GM10266 (cell line): ENCODE measurements around the gene ZNF683.
A peak's percentile ranks its signal among the peaks of the same experiment; 100 is the strongest.

Experiments used
- DNase-seq: peaks from one replicate; pipeline ENCODE4 v3.0.0; 2012; ENCODE audit errors: extremely low spot score
- TF ChIP-seq, protein P1 (sequence below): IDR thresholded peaks from 2 replicates; pipeline ENCODE4 v1.5.1; 2012; ENCODE audit warnings: mild to moderate bottlenecking, low read depth; ENCODE audit not compliant: control insufficient read depth, insufficient read depth; ENCODE audit errors: missing control alignments

Gene ZNF683

DNA sequence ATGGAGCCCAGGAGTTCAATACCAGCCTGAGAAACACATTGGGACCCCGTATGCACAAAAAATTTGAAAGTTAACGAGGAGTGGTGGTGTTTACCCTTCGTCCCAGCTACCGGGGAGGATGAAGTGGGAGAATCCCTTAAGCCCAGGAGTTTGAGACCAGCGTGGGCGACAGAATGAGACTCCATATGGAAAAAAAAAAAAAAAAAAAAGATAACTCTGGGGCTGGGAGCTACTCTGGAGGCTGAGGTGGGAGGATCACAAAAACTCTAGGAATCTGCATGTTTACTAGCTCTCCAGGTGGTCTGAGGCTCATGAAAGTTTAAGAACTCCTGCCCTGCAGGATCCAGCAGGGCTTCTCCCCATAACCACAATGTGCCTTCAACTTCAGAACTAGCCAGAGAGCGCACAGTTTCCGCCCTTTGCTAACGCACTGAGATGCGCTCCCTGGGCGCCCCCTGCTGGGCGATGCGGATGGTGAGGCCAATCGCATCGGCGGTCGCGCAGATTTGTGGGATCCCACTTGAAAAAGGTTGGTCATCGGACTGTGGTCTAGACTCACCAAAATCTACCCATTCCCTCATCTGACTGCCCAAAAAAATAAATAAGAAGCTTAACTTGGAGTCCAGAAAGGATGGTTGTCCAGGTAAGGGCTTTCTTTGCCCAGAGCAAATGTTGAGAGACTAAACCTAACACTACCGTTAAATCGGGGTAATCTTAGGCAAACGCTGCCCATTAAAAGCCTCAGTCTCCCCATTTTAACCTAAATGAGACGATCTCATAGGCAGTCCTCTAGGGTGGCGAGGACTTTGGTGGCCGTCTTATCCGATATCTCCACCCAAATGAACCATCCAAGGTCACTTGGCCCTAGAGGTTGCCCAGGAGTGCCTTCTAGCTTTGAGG lies 8.8 kb downstream of the ZNF683 start:
- DNase-seq, result peak; percentile 85
- TF ChIP-seq, protein P1, sequence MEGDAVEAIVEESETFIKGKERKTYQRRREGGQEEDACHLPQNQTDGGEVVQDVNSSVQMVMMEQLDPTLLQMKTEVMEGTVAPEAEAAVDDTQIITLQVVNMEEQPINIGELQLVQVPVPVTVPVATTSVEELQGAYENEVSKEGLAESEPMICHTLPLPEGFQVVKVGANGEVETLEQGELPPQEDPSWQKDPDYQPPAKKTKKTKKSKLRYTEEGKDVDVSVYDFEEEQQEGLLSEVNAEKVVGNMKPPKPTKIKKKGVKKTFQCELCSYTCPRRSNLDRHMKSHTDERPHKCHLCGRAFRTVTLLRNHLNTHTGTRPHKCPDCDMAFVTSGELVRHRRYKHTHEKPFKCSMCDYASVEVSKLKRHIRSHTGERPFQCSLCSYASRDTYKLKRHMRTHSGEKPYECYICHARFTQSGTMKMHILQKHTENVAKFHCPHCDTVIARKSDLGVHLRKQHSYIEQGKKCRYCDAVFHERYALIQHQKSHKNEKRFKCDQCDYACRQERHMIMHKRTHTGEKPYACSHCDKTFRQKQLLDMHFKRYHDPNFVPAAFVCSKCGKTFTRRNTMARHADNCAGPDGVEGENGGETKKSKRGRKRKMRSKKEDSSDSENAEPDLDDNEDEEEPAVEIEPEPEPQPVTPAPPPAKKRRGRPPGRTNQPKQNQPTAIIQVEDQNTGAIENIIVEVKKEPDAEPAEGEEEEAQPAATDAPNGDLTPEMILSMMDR, result peak; percentile 92

DNA sequence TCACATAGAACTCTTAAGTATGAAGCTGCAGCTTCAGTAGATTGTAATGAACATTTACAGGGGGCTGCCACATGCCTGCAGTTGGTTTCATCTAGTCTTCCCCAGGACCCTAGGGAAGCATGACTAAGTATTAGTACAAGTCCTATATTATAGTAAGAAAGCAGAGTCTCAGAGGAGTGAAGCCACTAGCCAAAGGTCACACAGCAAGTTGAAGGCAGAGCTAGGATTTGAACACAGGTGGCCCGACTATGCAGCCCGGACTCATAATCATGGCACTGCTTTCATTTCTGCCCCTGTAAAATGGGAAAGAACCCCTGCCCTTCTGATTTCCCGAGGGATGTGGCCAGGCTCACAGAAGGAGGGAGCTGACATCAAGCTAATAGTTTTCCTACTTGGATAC lies 10.2 kb downstream of the ZNF683 start:
- TF ChIP-seq, protein P1, result no peak
- no peak for DNase-seq

DNA sequence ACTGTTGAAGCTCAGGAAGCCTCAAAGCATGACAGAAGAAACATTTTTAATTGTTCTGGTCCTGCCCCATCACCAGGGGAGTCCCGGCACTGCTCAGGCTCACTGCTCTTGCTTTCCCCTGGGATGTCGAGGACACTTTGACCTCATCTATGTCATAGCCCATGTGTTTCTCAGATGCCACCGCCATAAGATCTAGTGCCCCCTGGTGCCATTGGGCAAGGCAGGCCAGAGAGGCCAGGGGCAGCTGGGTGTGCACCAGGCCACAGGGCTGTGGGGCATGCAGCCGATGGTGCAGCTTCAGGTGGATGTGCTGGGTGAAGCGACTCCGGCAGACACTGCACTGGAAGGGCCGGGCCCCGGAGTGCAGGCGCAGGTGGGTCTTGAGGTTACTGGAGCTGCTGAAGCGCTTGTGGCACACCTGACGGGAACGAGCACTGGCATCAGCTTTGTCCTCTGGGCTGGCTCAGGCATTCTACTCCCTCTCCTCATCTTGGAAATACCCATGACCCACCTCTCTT lies 10.9 kb downstream of the ZNF683 start:
- no peak for DNase-seq
- TF ChIP-seq, protein P1, result no peak

DNA sequence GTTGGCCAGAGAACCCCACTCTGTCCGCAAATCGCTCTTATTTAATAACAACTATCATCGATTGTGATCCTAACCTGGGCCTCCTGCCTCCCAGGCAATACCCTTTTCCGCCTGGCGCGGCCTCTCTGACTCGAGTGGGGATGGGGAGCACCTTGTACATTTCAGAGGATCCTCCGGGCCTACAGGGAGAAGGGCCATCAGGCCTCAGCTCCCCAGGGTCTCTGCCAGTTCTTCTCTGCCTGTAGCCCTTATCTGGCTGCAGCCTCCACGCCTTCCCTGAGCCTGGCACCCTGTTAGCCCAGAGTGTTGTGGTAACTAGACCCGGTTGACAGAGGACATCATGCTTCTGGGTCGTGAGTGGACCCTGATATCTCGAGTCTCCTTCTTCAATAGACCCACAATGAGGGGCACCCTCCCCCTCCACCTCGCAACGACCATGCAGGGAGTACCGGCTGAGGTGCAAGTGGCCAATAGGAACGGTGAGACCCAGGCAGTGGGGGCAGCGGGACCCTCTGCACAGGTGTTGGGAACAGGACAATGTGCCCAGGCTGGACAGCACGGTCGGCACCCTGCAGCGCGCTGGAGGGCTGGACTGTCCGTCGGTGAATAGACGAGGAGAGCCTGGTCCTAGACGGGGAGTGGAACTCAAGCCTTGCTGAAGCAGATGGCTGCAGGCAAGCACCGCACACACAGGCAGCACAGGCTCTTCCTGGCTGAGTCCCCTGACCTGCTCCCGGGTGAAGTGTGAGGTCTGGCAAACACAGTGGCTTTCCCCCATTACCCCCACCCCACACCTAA lies 11.5 kb downstream of the ZNF683 start:
- no peak for DNase-seq
- TF ChIP-seq, protein P1, result no peak

DNA sequence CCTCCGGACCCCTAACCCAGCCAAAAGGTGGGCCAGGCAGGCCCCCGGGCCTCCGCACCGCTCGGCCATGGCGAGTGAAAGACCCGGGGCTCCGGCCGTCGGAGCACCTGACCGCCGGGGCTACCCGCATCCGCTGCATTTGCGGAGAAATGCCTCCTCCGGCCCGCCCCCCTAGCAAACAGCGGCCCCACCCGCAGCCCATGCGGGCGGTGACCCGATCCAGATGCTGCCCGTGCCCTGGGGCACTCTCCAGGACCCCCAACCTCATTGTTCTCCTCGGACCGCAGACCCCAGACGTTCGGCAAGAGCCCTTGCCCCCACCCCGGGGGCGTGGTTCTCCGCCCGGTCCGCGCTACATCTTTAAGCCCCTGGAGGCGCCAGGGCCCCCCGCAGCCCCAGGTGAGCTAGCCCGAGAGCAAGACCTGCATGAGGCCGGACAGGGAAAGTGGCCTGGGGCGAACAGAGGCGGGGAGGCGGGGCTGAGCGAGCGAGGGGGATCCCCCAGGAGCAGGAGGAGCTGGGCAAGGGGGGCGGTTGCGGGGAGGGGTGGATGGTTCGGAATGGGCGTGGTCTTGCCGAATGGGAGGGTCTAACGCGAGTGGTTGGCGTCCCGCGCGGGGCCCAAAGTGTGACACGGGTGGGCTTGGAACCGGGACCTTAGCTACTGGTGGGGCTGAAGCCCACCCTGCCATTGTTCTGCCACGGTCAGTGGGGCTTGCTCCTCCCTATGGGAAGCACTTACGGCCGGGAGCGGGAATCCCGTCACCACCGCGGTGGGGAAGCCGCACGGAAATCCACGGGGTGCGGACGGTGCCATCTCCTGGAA lies 12.4 kb downstream of the ZNF683 start:
- peak; percentile 66 for DNase-seq
- TF ChIP-seq, protein P1, result no peak

DNA sequence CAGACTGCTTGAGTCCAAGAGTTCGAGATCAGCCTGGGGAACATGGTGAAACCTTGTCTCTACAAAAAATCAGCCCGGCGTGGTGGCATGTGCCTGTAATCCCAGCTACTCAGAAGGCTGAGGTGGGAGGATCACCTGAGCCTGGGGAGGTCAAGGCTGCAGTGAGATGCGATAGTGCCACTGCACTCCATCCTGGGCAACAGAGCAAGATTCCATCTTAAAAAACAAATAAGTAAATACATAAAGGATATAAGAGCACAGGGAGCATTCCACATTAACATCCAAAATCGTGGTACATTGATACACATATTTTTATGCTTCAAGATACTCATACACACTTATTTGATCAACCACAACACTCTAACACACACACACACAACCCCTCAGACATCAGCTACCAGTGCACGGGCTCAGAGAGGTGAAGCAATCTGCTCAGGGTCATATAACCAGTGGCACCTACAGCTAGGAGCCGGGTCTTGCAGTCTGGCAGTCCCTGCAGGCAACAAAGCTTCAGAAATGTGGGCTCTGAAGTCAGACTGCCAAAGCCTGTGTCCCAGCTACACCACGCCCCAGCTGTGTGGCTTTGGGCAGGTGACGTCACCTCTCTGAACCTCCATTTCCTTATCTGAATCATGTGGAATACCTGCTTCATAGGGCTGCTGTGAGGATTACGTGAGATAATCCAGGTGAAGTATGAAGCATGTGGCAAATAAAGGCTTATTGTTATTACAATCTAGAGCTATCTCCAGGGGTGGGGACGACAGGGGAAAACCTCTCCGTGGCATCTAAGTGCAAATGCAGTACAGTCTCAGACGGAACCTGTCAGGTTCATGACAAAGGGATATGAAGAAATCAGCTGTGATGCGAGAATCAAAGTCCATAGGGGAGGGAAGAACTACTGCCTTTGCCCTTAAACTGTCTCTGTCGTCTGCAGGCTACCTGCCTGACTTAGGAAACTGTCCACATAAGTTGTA lies 13.9 kb downstream of the ZNF683 start:
- DNase-seq, result no peak
- TF ChIP-seq, protein P1, result no peak
